ENCODE data around the gene AGBL5.
A peak's percentile ranks its signal among the peaks of the same experiment; 100 is the strongest.

Gene AGBL5

GRCh38 chr2:27067385-27067784, 15.9 kb downstream of the AGBL5 start:
- DNase-seq (ENCODE audit: low spot score), result no peak
- in situ Hi-C loops (cut with MboI; ENCODE audit: low sequenced_read_pairs, unreplicated experiment), result no loop called here
- TF ChIP-seq, protein P1, sequence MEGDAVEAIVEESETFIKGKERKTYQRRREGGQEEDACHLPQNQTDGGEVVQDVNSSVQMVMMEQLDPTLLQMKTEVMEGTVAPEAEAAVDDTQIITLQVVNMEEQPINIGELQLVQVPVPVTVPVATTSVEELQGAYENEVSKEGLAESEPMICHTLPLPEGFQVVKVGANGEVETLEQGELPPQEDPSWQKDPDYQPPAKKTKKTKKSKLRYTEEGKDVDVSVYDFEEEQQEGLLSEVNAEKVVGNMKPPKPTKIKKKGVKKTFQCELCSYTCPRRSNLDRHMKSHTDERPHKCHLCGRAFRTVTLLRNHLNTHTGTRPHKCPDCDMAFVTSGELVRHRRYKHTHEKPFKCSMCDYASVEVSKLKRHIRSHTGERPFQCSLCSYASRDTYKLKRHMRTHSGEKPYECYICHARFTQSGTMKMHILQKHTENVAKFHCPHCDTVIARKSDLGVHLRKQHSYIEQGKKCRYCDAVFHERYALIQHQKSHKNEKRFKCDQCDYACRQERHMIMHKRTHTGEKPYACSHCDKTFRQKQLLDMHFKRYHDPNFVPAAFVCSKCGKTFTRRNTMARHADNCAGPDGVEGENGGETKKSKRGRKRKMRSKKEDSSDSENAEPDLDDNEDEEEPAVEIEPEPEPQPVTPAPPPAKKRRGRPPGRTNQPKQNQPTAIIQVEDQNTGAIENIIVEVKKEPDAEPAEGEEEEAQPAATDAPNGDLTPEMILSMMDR (IDR thresholded peaks at IDR 0.05; ENCODE audit: borderline replicate concordance, control extremely low read depth, extremely low read depth, insufficient read depth, missing control alignments), result no peak

DNA sequence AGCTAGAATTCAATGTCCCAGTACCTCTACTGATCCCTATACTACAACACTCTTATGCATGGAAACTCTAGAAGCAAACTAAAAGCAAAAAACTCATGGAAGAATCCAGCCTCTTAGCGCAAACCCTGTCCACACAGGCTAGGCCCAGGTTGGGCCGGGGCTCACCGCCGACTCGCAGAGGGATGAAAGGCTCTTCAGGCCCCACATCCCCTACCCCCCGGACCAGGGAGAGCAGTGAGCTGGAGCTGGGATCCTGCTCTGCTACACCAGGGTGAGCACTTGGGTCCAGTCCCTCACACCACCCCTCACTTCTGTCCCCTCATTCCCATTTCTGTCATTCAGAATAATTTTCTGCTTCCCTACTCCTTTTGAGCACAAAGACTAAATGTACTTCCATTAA, 18.0 kb downstream of the AGBL5 start:
- in situ Hi-C loops (cut with MboI; ENCODE audit: low sequenced_read_pairs, unreplicated experiment), result no loop called here
- TF ChIP-seq, protein P1 (IDR thresholded peaks at IDR 0.05; ENCODE audit: borderline replicate concordance, control extremely low read depth, extremely low read depth, insufficient read depth, missing control alignments), result no peak
- DNase-seq (ENCODE audit: low spot score), result no peak

DNA sequence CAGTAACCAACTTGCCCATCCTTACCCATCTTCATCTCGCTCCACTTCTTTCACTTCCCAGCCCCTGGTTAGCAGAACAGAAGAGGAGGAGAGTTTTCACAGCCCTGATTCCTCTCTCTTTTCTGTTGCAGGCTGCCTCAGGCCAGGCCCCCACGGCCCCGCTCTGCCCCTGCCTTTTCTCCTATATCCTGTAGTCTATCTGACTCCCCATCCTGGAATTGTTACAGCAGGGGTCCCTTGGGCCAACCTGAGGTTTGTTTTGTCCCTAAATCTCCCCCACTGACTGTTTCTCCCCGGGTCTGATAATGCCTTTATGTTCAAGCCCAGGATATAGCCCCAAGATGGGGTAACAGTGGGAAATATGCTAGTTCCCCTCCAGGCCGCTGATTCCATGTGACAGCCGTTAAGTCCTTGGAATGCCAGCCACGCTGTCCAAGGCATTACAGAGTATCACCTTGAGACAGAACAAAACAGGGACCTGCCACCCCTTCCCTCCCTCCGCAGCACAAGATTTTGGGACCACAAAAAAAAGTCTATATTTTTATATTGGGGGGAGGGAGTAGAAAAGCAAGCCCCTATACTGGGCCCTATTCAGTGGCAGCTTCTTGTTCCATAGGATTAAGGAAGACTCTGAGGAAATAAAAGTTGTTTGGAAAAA, 18.6 kb downstream of the AGBL5 start:
- TF ChIP-seq, protein P1 (IDR thresholded peaks at IDR 0.05; ENCODE audit: borderline replicate concordance, control extremely low read depth, extremely low read depth, insufficient read depth, missing control alignments), result no peak
- no peak for DNase-seq (ENCODE audit: low spot score)
- in situ Hi-C loops (cut with MboI; ENCODE audit: low sequenced_read_pairs, unreplicated experiment), result no loop called here

- no peak for DNase-seq (ENCODE audit: low spot score)
- in situ Hi-C loops (cut with MboI; ENCODE audit: low sequenced_read_pairs, unreplicated experiment), result no loop called here
- TF ChIP-seq, protein P1 (IDR thresholded peaks at IDR 0.05; ENCODE audit: borderline replicate concordance, control extremely low read depth, extremely low read depth, insufficient read depth, missing control alignments), result no peak
Measured at GRCh38 chr2:27070653-27071276, 19.3 kb downstream of the AGBL5 start.

DNA sequence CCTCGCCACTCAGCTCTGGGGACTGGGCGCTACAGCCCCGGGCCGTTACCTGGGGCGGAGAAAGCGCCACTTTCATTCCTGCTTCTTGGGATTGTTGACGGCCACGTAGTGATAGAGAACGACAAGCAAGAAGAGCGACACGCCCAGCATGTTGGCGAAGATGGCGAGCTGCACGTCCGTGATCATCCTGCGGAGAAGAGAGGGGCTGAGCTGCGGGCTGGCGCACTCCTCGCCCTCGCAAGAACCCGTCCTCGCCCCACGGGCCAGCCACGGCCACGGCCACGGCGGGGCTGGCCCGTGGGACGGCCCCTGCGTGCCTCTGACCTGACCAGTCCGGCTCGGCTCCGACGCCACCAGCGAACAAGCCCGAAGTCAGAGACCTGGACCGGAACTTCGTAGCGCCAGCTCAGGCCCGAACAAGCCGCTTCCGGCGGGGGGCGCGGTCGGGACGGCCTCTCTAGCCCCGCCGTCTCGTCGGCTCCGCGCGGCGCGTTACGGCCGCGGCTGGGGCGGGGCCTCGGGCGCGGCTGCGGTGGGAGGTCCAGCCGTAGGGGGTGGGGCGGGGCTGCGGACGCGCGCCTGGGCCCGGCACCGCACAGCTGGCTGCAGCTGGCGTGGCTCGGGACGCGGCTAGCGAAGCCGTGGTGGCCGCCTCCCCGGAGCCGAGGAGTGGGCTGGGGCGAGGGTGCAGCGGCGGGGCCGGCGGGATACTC, 20.0 kb downstream of the AGBL5 start, which contains the start of gene OST4:
OST4 (minus strand) TSS at position 378 of the 713 bp plus-strand sequence.
- DNase-seq (ENCODE audit: low spot score), result peak; percentile 98
- in situ Hi-C loops (cut with MboI; ENCODE audit: low sequenced_read_pairs, unreplicated experiment), result no loop called here
- TF ChIP-seq, protein P1 (IDR thresholded peaks at IDR 0.05; ENCODE audit: borderline replicate concordance, control extremely low read depth, extremely low read depth, insufficient read depth, missing control alignments), result no peak

GRCh38 chr2:27071990-27072830, 20.7 kb downstream of the AGBL5 start:
- peak; percentile 60 for DNase-seq (ENCODE audit: low spot score)
- in situ Hi-C loops (cut with MboI; ENCODE audit: low sequenced_read_pairs, unreplicated experiment), result no loop called here
- TF ChIP-seq, protein P1 (IDR thresholded peaks at IDR 0.05; ENCODE audit: borderline replicate concordance, control extremely low read depth, extremely low read depth, insufficient read depth, missing control alignments), result no peak
